Ammon's horn (tissue), 1 donor: Measurements from ENCODE around the gene HSP90AB1.

Source experiments
- DNase-seq: peaks from one replicate; pipeline ENCODE4 v3.0.0-alpha.2; 2016; ENCODE audit warnings: low spot score

Gene HSP90AB1

DNA sequence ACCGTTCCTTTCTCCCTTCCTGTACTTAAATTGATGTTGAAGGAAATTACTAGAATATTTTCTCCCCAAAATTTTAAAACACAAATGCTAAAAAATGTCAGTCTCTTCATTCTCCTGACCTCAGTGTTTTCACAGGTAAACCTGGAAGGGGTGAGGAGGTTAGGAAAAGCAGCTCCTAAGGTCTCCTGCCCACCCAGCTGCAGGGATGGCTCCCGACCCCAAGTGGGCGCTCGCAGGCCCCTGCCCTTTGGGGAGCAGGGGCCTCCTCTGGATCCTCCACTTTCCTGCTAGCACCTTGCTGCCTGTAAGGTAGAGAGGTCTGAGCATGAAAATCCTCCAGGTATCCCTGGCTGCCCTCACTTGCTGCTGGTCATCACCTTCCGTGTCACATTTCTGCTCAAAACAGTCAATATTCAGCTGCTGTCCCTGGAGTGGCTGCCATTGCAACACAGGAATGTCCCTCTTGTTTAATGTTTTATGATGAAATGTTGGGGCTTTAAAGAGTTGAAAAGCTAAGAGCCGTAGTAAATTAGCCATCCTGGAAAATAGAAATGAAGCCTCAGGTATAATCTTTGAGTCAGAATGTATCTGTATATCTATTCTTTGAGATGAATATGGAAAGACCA lies 10.9 kb upstream of the HSP90AB1 start:
- no peak for DNase-seq

DNA sequence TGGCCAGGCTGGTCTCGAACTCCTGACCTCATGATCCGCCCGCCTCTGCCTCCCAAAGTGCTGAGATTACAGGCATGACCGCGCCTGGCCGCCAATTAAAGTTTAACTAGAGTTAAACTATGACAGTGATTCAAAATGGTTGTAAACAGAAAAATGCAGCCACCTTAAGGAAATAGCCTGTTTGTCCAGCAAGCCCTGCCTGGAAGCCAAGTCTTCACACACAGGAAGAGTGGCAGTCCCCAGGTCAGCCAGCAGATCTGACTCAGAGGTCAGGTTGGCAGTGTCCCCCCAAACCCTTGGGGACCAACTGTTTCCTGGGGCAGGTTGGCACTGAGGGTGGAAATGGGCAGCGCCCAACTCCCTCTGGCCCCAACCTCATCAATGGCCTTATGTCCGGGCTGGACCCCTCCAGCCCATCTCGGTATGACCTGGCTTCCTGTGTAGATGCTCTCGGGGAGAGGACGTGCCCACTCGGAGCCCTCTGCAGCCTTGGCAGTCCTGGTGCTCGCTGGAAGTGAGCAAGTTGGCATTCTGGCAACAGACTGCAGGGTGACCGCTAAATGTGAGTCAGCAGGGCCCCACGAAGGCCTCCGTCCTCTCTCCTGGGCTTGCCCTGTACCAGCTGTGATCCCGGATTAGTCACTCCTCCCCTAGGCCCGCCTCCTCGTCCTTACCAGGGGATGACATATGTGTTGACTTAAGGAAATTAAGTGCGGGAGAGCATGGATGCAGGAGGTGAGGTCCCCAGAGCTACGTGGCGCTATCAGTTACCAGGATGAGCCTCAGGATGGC lies 9.7 kb upstream of the HSP90AB1 start:
- peak; percentile 82 for DNase-seq

DNA sequence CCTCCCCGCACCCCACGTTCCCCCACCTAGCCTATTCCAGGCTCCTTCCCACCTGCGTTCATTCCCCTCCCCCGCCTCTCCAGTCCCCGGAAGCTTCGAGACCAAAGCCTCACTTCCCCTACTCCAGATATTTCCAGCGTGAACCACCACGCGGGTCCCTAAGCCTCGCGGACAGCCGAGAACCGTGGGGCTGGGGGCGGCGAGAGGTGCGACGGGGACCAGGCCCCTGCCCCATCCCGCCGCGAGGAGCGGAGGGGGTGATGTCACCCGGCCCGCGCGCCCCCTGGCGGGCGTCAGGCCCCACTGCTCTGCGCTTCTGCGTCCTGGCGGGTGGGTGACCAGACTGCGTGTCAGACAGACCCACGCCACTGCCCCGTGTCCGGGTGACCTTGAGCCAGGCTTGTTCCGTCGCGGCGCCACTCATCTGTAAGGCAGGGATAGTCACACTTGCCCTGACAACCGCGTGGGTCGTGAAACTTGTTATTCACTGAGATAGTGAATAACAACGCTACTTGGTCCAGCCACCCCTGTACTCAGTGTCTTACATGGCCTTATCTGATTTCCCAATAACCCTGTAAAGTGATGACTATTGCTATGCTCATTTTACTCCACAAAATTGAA lies 9.0 kb upstream of the HSP90AB1 start:
- DNase-seq: peak; percentile 87

DNA sequence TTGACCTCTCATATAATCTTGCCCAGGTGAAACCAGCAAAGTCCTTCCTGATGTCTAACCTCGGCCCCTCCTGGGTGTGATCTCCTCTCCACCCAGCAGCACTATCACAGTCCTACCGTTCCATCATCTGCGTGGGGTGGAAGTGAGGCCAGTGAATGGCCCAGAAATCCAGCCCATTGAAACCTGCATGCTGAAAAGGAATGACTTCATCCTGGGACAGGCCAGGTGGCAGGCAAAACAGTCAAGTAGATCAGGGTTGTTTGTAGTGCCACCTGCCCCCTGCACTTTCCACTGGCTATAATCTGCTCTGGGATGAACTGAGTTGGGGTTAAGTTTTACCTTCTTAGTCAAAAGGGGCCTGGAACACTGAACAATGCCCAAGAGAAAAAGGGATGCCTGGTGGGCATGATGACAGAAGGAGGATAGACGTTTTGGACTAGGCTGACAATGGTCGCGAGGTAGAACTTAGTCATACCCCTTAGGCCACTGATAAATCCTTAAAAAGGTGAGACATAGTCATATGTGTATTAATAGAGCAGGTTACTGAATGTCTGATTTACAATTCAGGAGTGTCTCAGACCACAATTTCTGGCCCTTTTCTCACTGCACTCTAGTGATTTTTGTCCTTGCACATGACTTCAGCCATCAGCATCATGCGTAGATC lies 8.1 kb upstream of the HSP90AB1 start:
- no peak for DNase-seq

DNA sequence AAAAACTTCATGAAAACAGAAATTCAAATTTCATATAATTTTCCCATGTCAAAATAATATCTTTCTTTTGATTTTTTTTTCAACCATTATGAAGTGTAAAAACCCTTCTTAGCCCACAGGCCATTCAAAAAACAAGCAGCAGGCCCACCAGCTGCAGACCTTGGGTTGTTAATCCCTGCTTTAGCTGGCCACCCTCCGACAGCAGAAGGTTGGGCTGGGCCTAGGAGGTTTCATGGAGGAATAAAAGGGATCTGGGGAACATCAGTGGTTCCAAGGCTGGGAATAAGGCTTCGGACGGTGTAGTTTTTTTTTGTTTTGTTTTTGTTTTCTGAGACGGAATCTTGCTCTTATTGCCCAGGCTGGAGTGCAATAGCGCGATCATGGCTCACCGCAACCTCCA lies 3.6 kb upstream of the HSP90AB1 start:
- no peak for DNase-seq

DNA sequence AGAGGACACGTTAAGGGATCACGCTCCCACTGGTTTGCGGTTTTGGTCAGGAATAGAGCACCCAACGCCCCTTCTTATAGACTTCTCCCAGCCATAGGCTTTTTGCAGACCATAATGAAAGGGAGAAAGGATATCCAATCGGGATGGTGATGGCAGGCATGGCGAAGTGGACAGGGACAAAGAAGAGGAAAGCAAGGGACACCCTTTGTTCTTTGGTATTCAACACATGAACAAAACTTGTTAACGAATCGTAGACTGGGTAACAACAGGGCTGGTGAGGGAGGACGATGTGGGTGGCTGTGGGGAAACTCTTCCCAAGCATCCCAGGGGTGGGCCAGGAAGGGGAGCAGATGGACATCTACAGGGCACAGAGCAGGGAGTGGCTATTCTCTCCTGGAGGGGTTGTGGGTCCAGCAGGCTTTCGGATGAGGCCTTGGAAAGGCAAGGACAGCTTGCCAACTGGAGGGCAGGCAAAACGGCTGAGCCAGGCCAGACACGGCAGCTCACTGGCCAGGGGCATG lies 1.4 kb upstream of the HSP90AB1 start:
- no peak for DNase-seq

GRCh38 chr6:44245912-44246662 lies 814 bp upstream of the HSP90AB1 start:
- DNase-seq: peak; percentile 83

- peak; percentile 63 for DNase-seq
Observed at GRCh38 chr6:44247338-44248302, 719 bp downstream of the HSP90AB1 start.

GRCh38 chr6:44248579-44248978 lies 1.7 kb downstream of the HSP90AB1 start:
- no peak for DNase-seq

DNA sequence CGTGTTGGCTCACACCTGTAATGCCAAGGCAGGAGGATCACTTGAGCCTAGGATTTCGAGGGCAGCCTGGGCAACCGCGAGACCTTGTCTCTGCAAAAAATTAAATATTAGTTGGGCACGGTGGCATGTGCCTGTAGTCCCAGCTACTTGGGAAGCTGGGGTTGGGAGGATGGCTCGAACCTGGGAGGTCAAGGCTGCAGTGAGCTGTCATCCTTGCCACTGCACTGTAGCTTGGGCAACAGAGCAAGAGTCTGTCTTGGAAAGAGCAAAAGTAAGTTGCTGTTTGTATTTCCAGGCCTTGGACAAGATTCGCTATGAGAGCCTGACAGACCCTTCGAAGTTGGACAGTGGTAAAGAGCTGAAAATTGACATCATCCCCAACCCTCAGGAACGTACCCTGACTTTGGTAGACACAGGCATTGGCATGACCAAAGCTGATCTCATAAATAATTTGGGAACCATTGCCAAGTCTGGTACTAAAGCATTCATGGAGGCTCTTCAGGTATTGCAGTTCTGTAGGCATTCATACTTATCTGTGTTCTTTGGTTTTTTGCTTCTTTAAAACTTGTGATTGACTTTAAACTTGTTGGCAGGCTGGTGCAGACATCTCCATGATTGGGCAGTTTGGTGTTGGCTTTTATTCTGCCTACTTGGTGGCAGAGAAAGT lies 2.3 kb downstream of the HSP90AB1 start:
- DNase-seq: no peak

DNA sequence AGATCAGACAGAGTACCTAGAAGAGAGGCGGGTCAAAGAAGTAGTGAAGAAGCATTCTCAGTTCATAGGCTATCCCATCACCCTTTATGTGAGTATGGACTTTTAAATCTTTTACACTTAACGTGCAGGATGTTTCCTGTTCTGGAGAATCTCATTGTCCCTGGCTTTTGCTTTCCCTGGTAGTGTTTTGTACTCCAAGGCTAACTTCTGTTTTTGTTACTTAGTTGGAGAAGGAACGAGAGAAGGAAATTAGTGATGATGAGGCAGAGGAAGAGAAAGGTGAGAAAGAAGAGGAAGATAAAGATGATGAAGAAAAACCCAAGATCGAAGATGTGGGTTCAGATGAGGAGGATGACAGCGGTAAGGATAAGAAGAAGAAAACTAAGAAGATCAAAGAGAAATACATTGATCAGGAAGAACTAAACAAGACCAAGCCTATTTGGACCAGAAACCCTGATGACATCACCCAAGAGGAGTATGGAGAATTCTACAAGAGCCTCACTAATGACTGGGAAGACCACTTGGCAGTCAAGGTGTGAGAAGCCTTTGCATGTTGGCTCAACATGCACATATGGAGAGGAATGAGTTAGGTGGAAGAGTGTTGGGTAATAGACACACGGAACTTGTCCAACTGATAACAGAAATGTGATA lies 3.3 kb downstream of the HSP90AB1 start:
- DNase-seq: no peak

DNA sequence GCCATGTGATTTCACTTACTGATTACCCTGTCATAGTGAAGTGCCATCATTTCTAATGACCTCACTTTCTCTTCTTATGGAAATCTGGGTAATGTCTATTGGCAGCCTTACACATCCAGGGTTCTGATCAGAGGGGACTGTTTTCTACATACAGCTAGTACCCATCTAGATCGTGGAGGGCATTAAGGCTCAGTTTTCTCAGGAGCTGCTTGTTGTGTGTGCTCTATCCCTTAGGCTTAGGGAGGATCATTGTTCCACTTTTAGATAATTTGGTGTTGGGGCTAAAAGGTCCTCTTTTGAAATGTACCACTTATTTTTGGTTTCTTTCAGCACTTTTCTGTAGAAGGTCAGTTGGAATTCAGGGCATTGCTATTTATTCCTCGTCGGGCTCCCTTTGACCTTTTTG lies 3.8 kb downstream of the HSP90AB1 start:
- no peak for DNase-seq

DNA sequence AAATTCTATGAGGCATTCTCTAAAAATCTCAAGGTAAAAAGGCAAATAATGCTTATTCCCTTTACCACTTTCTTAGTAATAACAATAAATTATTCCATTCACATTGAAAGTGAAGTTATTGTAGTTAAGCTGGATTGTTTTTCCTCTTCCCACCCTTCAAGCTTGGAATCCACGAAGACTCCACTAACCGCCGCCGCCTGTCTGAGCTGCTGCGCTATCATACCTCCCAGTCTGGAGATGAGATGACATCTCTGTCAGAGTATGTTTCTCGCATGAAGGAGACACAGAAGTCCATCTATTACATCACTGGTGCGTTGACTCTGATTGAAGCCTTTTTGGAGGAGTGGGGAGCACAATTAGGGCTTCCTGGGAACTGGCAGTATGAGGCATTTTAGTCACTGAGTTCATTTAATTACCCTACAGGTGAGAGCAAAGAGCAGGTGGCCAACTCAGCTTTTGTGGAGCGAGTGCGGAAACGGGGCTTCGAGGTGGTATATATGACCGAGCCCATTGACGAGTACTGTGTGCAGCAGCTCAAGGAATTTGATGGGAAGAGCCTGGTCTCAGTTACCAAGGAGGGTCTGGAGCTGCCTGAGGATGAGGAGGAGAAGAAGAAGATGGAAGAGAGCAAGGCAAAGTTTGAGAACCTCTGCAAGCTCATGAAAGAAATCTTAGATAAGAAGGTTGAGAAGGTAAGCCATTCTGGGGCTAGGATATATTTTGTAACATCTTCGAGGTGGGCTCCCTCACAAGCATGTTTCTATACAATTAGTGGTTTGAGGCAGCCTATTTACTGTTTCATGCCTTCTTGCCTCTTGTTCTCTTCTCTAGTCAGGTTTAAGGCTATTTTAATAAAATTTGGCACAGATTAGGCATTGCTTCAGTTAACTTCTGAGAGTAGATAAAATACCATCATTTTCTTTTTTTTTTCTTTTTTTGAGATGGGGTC lies 4.9 kb downstream of the HSP90AB1 start:
- no peak for DNase-seq

- DNase-seq: no peak
Observed at GRCh38 chr6:44253307-44254101, 6.6 kb downstream of the HSP90AB1 start.

GRCh38 chr6:44254191-44255104 lies 7.5 kb downstream of the HSP90AB1 start:
- DNase-seq: no peak

- no peak for DNase-seq
Observed at GRCh38 chr6:44255105-44255808, 8.4 kb downstream of the HSP90AB1 start.
